Prostate gland (tissue), 2 donors: ENCODE results near the gene SLC1A2. TPM values are rescaled to one million over a fixed set of nuclear protein-coding genes. Genes with fewer than 3 reads are reported as not detected.

Experiments used
- DNase-seq: peaks from one replicate; pipeline ENCODE4 v3.0.0-alpha.2; 2019; ENCODE audit warnings: low spot score
- H3K27ac ChIP-seq, 2 donors: fragments of 200-600 bp; sonication (generic); 2 replicates each; pipeline ENCODE4 v1.5.1; 2017 to 2019
- H3K27me3 ChIP-seq: fragments of 200-600 bp; sonication (generic); replicated peaks from 2 replicates; pipeline ENCODE4 v1.5.1; 2019; ENCODE audit not compliant: insufficient read depth
- H3K36me3 ChIP-seq, 2 donors: fragments of 200-600 bp; sonication (generic); 1 replicate in 1 of 2; 2 replicates in 1 of 2; pipeline versions ENCODE4 v1.5.1 to v1.8.1; 2017 to 2019
- H3K4me1 ChIP-seq: fragments of 200-600 bp; sonication (generic); replicated peaks from 2 replicates; pipeline ENCODE4 v1.5.1; 2019
- H3K4me3 ChIP-seq, 2 donors: fragments of 200-600 bp; sonication (generic); 2 replicates each; pipeline ENCODE4 v1.5.1; 2017 to 2019
- H3K9me3 ChIP-seq: fragments of 200-600 bp; sonication (generic); 2 replicates; pipeline ENCODE4 v1.5.1; 2017
- POLR2A ChIP-seq: fragments of 450-650 bp; IDR thresholded peaks from one replicate; pipeline ENCODE4 v1.6.1; 2016; ENCODE audit warnings: antibody characterized with exemption, mild to moderate bottlenecking
- POLR2AphosphoS5 ChIP-seq: sonication (generic); formaldehyde crosslinking; IDR thresholded peaks from one replicate; pipeline ENCODE4 v1.6.1; 2017; ENCODE audit warnings: antibody characterized with exemption
- WGBS: methylation state at CpG from one replicate; pipeline ENCODE4 v1.1.5; 2018; 5-methylcytosine and 5-hydroxymethylcytosine counted together
- intact Hi-C: fragments of 100-400 bp; cut with DNase I; formaldehyde crosslinking; loops from one replicate; pipeline ENCODE4 v1.14.2; 2022
- total RNA-seq, 2 donors: library from RNA; depleted of rRNA; stranded (reverse); fragments of >200 nt; gene quantifications; one replicate each; pipeline ENCODE4 v1.1.0, GENCODE V29; 2016
- TF ChIP-seq, protein P1 (sequence below), 4 experiments: fragments of 200-600 bp in 2 of 4; fragments of 450-650 bp in 2 of 4; sonication (generic) in 2 of 4; IDR thresholded peaks; 1 replicate in 3 of 4; 2 replicates in 1 of 4; pipeline ENCODE4 v1.5.1; 2016 to 2019; ENCODE audit warnings: antibody characterized with exemption in 4 of 4, mild to moderate bottlenecking in 2 of 4, moderate library complexity in 2 of 4

SLC1A2 gene
- total RNA-seq, 2 donors from 2014 or later = 0.82 to 1.5 TPM

DNA sequence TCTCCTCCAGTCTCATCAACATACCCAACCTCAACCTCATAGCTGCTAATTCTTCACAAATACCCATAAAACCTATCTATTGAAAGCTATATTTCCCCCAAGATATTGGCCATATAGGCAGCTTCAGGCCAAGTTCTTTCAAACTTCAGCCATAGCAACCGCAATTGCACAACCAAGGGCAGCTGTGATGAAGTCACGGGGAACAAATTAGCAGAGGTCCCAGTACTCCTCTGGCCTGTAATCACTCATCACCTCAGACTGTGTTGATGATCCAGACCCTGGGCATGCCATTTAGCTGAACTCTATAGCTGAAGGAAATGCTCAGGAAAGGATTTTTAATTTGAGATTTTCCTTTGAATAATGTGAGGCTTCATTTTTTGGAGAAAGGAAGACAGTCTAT lies 84.1 kb downstream of the SLC1A2 start:
- H3K4me1 ChIP-seq = no peaks in the 10 kb centered on the region
- intact Hi-C loops = no loop called here
- TF ChIP-seq POLR2A (no peak), POLR2AphosphoS5 (no peak)
- TF ChIP-seq, protein P1, sequence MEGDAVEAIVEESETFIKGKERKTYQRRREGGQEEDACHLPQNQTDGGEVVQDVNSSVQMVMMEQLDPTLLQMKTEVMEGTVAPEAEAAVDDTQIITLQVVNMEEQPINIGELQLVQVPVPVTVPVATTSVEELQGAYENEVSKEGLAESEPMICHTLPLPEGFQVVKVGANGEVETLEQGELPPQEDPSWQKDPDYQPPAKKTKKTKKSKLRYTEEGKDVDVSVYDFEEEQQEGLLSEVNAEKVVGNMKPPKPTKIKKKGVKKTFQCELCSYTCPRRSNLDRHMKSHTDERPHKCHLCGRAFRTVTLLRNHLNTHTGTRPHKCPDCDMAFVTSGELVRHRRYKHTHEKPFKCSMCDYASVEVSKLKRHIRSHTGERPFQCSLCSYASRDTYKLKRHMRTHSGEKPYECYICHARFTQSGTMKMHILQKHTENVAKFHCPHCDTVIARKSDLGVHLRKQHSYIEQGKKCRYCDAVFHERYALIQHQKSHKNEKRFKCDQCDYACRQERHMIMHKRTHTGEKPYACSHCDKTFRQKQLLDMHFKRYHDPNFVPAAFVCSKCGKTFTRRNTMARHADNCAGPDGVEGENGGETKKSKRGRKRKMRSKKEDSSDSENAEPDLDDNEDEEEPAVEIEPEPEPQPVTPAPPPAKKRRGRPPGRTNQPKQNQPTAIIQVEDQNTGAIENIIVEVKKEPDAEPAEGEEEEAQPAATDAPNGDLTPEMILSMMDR (IDR thresholded peaks at IDR 0.05) = no peak
- H3K9me3 ChIP-seq = no peaks in the 10 kb centered on the region
- no peak for DNase-seq
- WGBS = 97% methylated on average over 2 of the region's 2 CpGs
- no peak overlapping the region for H3K27ac ChIP-seq
- no peak overlapping the region for H3K4me3 ChIP-seq
- no peaks in the 10 kb centered on the region for H3K36me3 ChIP-seq
- H3K27me3 ChIP-seq = no peaks in the 10 kb centered on the region

DNA sequence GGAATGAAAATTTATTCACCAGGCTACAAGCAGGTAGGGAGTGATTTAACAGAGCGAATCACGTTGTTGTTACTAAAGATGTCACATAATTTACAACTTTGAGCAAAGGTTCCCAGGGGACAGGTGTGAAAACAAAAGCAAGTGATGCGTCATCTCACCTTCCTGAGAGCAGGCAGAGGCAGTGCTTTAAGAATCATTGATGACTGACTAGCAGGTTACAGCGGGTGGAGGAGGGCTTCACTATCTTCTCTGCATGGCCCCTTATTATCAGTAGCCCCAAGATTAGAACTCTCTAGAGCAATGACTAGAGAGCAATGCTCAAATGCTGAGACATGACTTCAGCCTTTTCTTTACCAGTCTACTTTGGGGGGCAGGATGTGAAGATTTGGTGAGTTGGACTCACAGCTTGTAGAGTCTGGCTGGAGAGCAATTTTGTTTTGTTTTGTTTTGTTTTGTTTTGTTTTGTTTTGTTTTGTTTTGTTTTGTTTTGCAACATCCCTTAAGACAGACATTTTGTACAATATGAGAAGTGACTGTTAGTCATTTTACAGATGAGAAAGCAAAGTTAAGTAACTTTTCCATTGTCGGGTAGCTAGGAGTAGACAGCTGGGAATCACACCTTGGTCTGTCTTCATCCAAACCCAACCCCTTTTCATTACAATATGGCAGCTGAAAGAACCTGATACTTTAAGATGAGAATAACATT lies 84.8 kb downstream of the SLC1A2 start:
- no peaks in the 10 kb centered on the region for H3K36me3 ChIP-seq
- H3K27ac ChIP-seq = no peak overlapping the region
- TF ChIP-seq POLR2AphosphoS5 (no peak), POLR2A (no peak)
- TF ChIP-seq, protein P1 (IDR thresholded peaks at IDR 0.05) = no peak
- no peak overlapping the region for H3K4me3 ChIP-seq
- DNase-seq = no peak
- no peaks in the 10 kb centered on the region for H3K4me1 ChIP-seq
- H3K27me3 ChIP-seq = no peaks in the 10 kb centered on the region
- 72% methylated on average over 5 of the region's 5 CpGs for WGBS
- no peaks in the 10 kb centered on the region for H3K9me3 ChIP-seq
- intact Hi-C loops = no loop called here

DNA sequence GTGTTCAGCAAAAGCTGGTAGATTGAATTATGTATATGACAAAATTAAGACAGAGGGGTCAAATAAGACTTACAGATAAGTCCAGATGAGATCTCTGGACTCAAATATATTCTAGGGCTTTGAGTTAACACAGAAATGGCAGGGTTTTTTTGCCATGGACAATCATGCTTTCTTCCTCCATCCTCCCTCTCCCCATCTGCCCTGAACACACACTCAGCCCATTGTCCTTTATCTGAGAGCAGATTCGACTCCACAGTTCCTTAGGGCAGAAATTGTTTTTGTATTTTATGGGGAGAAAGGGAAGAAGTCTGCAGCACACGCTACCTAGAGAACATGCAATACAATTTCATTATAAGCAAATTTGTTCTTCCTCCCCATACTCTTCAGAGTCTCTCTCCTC lies 86.8 kb downstream of the SLC1A2 start:
- intact Hi-C loops = no loop called here
- no peak for DNase-seq
- no peaks in the 10 kb centered on the region for H3K9me3 ChIP-seq
- no peak overlapping the region for H3K27ac ChIP-seq
- H3K4me1 ChIP-seq = no peaks in the 10 kb centered on the region
- no peaks in the 10 kb centered on the region for H3K27me3 ChIP-seq
- H3K4me3 ChIP-seq = no peak overlapping the region
- TF ChIP-seq POLR2AphosphoS5 = no peak
- TF ChIP-seq POLR2A = no peak
- TF ChIP-seq, protein P1 (IDR thresholded peaks at IDR 0.05) = no peak
- H3K36me3 ChIP-seq = no peaks in the 10 kb centered on the region
- 84% methylated on average over 2 of the region's 2 CpGs for WGBS

DNA sequence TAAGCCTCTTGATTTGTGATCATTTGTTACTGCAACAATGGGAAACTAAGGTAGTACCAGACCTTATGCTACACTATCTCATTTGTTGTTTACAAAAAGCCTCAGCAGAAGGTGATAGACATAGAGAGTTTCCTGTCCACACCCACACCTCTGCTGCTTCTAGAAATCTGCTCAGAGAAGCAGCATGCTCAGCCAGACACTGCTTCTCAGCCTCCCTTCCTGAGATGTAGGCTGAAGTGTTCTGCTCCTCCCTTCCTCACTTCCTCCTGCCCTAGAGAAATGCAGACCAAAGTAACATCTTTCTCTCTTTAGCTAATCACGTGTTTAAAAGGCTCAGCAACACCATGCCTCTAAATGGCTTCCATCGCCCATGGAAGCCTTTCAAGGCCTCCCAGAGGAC lies 88.4 kb downstream of the SLC1A2 start:
- Histone ChIP-seq H3K27me3 (no peaks in the 10 kb centered on the region), H3K4me1 (no peaks in the 10 kb centered on the region), H3K36me3 (no peaks in the 10 kb centered on the region), H3K4me3 (no peak overlapping the region), H3K9me3 (no peaks in the 10 kb centered on the region), H3K27ac (no peak overlapping the region)
- DNase-seq = no peak
- no peak for TF ChIP-seq POLR2A
- TF ChIP-seq, protein P1 (IDR thresholded peaks at IDR 0.05) = no peak
- no peak for TF ChIP-seq POLR2AphosphoS5
- intact Hi-C loops = no loop called here
- 71% methylated on average over 2 of the region's 2 CpGs for WGBS
